Renal cortex interstitium (tissue), 15 donors: ENCODE results near the gene TAP2. TPM values are rescaled to one million over a fixed set of nuclear protein-coding genes. Genes with fewer than 3 reads are reported as not detected.
"Not testable (repeated sequence)": the region's sequence is repeated elsewhere in the genome, so short reads cannot be mapped to it uniquely, and the experiment has no call there.

Experiments
- DNase-seq, 11 donors: peaks; one replicate each; pipeline ENCODE4 v3.0.0-alpha.2; 2013; ENCODE audit warnings: low read depth in 9 of 11, low spot score in 4 of 11; ENCODE audit errors: extremely low read depth in 1 of 11
- long read RNA-seq, 16 experiments: transcript quantifications; one replicate each; lab custom pipeline, GENCODE V29; 2026
- polyA plus RNA-seq, 3 donors: library from polyadenylated mRNA; unstranded; fragments of 120-200 nt; gene quantifications; one replicate each; pipeline ENCODE4 v1.2.1, GENCODE V29; 2013; ENCODE audit not compliant: insufficient read length in 3 of 3

The TAP2 gene
- polyA plus RNA-seq: 10 to 100 TPM in 1 of 3 donors, 1 to 10 TPM in 2; 9.4 to 19.7 (median 9.5) TPM
- long read RNA-seq, donor 1, full-length matches to known transcripts: 3 of 3 reads
- long read RNA-seq, donor 1, partial matches to known transcripts: 0 of 3 reads
- long read RNA-seq, donor 1, other reads (novel, unspliced or antisense): 0 of 3 reads
- long read RNA-seq, donor 2, partial matches to known transcripts: 7 of 7 reads
- long read RNA-seq, donor 2, other reads (novel, unspliced or antisense): 0 of 7 reads
- long read RNA-seq, donor 3, full-length matches to known transcripts: 2 of 2 reads
- long read RNA-seq, donor 3, partial matches to known transcripts: 0 of 2 reads
- long read RNA-seq, donor 3, other reads (novel, unspliced or antisense): 0 of 2 reads
- long read RNA-seq, donor 4, full-length matches to known transcripts: 2 of 2 reads
- long read RNA-seq, donor 4, partial matches to known transcripts: 0 of 2 reads
- long read RNA-seq, donor 4, other reads (novel, unspliced or antisense): 0 of 2 reads
- long read RNA-seq, donor 5: 0 reads
- long read RNA-seq, donor 6, partial matches to known transcripts: 0 of 1 reads
- long read RNA-seq, donor 6, other reads (novel, unspliced or antisense): 0 of 1 reads
- long read RNA-seq, donor 7, full-length matches to known transcripts: 4 of 4 reads
- long read RNA-seq, donor 7, partial matches to known transcripts: 0 of 4 reads
- long read RNA-seq, donor 7, other reads (novel, unspliced or antisense): 0 of 4 reads
- long read RNA-seq, donor 8: 0 reads
- long read RNA-seq, donor 9, full-length matches to known transcripts: 2 of 2 reads
- long read RNA-seq, donor 9, partial matches to known transcripts: 0 of 2 reads
- long read RNA-seq, donor 9, other reads (novel, unspliced or antisense): 0 of 2 reads
- long read RNA-seq, donor 10, full-length matches to known transcripts: 2 of 2 reads
- long read RNA-seq, donor 10, partial matches to known transcripts: 0 of 2 reads
- long read RNA-seq, donor 10, other reads (novel, unspliced or antisense): 0 of 2 reads
- long read RNA-seq, donor 11: 0 reads
- long read RNA-seq, donor 12, full-length matches to known transcripts: 1 of 1 reads
- long read RNA-seq, donor 12, partial matches to known transcripts: 0 of 1 reads
- long read RNA-seq, donor 12, other reads (novel, unspliced or antisense): 0 of 1 reads
- long read RNA-seq, donor 13: 0 reads
- long read RNA-seq, donor 14, full-length matches to known transcripts: 4 of 4 reads
- long read RNA-seq, donor 14, partial matches to known transcripts: 0 of 4 reads
- long read RNA-seq, donor 14, other reads (novel, unspliced or antisense): 0 of 4 reads
- long read RNA-seq, donor 15, full-length matches to known transcripts: 1 of 1 reads
- long read RNA-seq, donor 15, partial matches to known transcripts: 0 of 1 reads
- long read RNA-seq, donor 15, other reads (novel, unspliced or antisense): 0 of 1 reads
- long read RNA-seq, donor 16, full-length matches to known transcripts: 10 of 10 reads
- long read RNA-seq, donor 16, partial matches to known transcripts: 0 of 10 reads
- long read RNA-seq, donor 16, other reads (novel, unspliced or antisense): 0 of 10 reads

- DNase-seq: peak; percentile 81 to 94 (median 89)
Observed at GRCh38 chr6:32838114-32838958, at the start of gene TAP2. Gene TAP2, minus strand, starts transcription at chr6:32838739. Its CDS starts 506 bp downstream, at chr6:32838233.

- DNase-seq: no peak
Observed at GRCh38 chr6:32887616-32888015, 49.1 kb upstream of the TAP2 start.

DNA sequence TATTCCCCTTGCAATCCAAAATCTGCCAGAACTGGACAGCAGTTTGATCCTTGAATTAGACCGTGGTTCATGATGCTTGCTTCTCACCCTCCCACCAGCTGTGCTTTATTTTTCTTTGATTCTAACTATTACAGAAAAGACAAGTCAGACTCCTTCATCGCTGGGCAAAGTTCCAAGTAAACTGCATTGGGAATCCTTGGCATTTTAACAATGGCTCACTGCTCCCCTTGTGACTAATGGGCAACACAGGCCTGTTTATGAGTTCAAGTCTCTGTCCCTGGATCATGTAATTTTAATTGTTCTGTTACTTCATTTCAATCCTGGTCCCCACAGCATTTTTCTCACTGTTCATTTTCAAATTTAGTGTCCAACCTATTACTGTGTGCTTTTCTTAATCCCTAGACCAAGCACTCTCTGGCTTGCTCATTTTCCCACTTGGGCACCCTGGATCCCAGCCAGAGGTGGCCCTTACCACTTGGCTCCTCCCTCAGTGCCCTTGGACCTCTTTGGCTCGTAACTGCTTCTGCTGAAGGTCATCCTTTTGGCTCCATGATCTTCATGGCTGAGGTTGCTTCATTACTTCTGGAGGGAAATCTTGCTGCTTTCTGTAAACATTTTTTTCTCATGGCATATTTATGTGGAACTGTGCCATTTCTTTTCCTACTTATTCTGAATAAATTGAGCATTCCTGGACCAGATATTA lies 48.3 kb upstream of the TAP2 start:
- DNase-seq: peak in 1 of 11 donors; percentile 46

DNA sequence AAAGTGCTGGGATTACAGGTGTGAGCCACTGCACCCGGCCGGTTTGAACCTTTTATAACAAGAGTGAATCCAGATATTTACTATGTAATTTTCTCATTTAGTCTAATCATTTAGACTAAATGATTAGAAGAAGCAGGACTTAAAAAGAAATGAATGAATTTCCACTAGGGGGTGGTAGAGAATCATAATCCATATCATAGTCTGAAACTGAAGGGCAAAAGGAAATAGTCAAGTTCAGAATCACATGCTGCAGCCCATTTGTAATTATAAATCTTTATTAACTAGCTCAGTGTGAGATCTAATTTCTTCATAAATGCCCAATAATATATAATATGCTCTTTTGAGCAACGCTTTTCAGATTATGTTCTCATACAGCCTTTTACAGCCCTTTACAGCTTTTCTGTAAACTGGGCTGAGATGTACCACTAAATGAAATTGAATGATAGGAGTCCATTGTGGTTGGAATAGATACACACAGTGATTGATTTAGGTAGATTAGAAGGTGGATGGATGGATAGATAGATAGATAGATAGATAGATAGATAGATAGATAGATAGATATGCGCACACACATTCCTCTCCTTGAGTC lies 47.3 kb upstream of the TAP2 start:
- peak; percentile 50 to 85 (median 69) for DNase-seq

GRCh38 chr6:32883789-32884188 lies 45.2 kb upstream of the TAP2 start:
- DNase-seq: no peak

- DNase-seq: no peak
Observed at GRCh38 chr6:32882879-32883250, 44.3 kb upstream of the TAP2 start.

DNA sequence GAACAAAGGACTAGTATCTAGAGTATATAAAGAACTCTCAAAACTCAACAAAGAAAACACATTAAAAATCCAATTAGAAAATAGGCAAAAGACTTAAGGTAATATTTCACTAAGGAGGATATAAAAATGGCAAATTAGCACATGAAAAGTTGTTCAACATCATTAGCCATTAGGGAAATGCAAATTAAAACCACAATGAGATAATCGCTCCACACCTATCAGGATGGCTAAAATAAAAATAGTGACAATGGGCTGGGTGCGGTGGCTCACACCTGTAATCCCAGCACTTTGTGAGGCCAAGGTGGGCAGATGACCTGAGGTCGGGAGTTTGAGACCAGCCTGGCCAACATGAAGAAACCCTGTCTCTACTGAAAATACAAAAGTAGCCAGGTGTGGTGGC lies 42.4 kb upstream of the TAP2 start:
- not testable (repeated sequence) for DNase-seq

DNA sequence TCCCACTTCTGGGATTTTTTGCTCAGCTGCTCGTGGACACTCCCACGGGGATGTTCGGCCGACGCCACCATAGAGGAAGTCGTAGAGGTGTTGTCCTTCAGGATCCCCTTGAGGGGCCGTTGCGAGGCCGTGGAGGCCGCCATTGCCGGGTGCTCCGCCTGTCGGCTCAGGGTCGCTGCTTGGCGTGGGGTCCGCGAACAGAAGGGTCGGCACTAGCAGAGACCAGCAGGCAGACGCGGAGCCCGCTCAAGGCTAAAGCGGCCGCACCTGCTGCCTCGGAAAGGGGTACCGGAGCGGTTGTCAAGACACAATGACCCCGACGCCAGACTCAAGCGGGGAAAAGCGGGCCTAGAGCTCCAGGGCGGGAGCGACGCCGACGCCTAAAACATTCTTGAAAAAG lies 41.2 kb upstream of the TAP2 start:
- no peak for DNase-seq

- no peak for DNase-seq
Observed at GRCh38 chr6:32876603-32877002, 38.1 kb upstream of the TAP2 start.

DNA sequence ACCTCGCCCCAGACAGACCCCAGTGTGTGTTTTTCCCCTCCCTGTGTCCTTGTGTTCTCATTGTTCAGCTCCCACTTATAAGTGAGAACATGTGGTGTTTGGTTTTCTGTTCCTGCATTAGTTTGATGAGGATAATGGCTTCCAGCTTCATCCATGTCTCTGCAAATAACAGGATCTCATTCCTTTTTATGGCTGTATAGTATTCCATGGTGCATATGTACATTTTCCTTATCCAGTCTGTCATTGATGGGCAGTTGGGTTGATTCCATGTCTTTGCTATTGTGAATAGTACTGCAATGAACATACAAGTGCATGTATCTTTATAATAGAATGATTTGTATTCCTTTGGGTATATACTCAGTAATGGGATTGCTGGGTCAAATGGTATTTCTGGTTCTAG lies 35.4 kb upstream of the TAP2 start:
- DNase-seq: not testable (repeated sequence)

- peak; percentile 55 to 89 (median 73) for DNase-seq
Observed at GRCh38 chr6:32868257-32868788, 29.8 kb upstream of the TAP2 start.

DNA sequence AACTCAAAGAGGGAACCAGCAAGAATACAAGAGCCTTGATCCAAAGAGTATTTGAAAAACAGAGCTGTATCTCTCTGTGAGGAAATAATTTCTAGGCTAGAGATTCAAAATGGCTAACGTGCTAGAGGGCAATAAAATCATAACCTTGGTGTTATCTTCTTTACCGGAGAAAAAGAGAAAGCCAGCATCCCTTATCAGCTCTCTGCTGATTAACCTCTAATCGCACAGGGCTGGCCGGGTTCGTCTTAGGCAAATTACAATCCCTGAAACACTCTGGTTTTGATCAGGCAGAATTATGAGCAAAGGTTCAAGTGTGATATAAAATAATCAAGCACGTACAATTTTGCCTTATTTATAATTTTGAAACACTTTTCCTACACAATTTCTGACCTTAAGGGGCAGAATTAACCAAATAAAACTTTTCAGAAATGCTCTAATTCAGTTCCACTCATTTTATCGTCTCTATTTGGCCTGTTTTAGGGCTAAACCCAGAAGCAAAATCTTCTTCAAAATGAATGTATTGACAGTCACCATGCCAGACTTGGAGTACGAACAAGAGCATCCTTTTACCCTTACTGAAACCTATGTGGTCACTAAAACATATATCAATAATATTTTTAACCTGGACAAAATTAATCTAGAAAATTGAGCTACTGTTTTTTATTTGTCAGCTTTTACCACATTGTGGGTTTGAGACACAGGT lies 29.2 kb upstream of the TAP2 start:
- no peak for DNase-seq

GRCh38 chr6:32867022-32867477 lies 28.5 kb upstream of the TAP2 start:
- DNase-seq: no peak

- no peak for DNase-seq
Observed at GRCh38 chr6:32865724-32866443, 27.3 kb upstream of the TAP2 start.

DNA sequence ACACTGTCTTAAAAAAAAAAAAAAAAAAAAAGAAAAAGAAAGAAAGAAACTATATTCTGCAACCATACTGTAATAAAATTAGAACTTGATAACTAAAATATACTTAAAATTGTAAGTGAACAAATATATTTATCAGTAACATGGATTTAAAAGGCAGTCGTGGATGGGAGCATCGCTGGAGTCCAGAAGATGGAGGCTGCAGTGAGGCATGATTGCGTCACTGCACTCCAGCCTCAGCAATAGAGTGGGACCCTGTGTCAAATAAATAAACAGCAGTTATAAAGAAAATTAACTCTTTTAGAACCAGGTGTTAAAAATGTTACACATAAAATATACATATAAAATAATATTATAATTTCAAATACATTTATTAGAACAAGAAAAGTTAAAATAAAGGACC lies 24.2 kb upstream of the TAP2 start:
- no peak for DNase-seq
